Epithelial cell of esophagus (primary cell): ENCODE data around the gene ANKRD33B.

ENCODE experiments used
- DNase-seq: peaks from one replicate; pipeline ENCODE4 v3.0.0; 2010; ENCODE audit warnings: low read depth
- H3K4me3 ChIP-seq: 2 replicates; pipeline ENCODE4 v1.5.1; 2011; ENCODE audit warnings: mild to moderate bottlenecking, low read length, control low read depth
- CTCF ChIP-seq: IDR thresholded peaks from 2 replicates; pipeline ENCODE4 v1.5.1; 2011; ENCODE audit warnings: low read depth, mild to moderate bottlenecking, low read length, control low read depth, inconsistent platforms; ENCODE audit not compliant: insufficient read depth; ENCODE audit errors: missing control alignments

ANKRD33B gene

GRCh38 chr5:10690460-10691440 is 126.9 kb downstream of the ANKRD33B start:
- no peak overlapping the region for H3K4me3 ChIP-seq
- no peak for TF ChIP-seq CTCF
- DNase-seq: no peak

- no peak for DNase-seq
- no peak for TF ChIP-seq CTCF
- H3K4me3 ChIP-seq: no peak overlapping the region
Observed at GRCh38 chr5:10691826-10692785, 128.2 kb downstream of the ANKRD33B start.

- no peak overlapping the region for H3K4me3 ChIP-seq
- TF ChIP-seq CTCF: peak; percentile 86
- peak; percentile 77 for DNase-seq
Observed at GRCh38 chr5:10695055-10695649, 131.3 kb downstream of the ANKRD33B start.

GRCh38 chr5:10695759-10696543 is 132.1 kb downstream of the ANKRD33B start:
- no peak for TF ChIP-seq CTCF
- no peak for DNase-seq
- no peak overlapping the region for H3K4me3 ChIP-seq

GRCh38 chr5:10699281-10699874 is 135.5 kb downstream of the ANKRD33B start:
- DNase-seq: no peak
- no peak for TF ChIP-seq CTCF
- no peak overlapping the region for H3K4me3 ChIP-seq
